GM19438 (cell line): ENCODE results near the gene RASAL1.

Experiments used
- ATAC-seq: cut with Tn5 transposase; IDR thresholded peaks from one replicate; pipeline ENCODE4 v1.9.1; 2021; ENCODE audit warnings: low read depth; ENCODE audit not compliant: unreplicated experiment

The RASAL1 gene

GRCh38 chr12:113077859-113078255 lies 57.7 kb downstream of the RASAL1 start:
- ATAC-seq = no peak

DNA sequence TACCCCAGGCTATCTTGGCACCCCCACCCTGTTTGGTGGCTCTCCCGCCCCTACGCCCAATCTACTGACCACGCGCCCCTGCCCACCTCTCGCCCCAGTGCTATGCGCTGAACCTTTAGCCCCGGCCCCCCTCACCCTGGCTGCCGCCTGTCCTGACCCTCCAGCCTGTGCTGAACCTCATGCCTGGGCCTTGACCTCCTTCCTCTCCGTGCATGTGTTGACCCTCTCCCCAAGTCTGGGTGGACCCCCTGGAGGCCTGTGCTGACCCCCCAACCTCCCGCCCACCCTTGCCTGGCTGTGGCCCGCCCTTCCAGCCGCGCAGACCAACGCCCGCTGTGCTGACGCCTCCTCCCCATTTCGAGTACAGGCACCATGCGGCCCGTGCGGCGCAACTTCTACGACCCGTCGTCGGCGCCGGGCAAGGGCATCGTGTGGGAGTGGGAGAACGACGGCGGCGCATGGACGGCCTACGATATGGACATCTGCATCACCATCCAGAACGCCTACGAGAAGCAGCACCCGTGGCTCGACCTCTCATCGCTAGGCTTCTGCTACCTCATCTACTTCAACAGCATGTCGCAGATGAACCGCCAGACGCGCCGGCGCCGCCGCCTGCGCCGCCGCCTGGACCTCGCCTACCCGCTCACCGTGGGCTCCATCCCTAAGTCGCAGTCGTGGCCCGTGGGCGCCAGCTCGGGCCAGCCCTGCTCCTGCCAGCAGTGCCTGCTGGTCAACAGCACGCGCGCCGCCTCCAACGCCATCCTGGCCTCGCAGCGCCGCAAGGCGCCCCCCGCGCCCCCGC lies 58.3 kb downstream of the RASAL1 start:
- ATAC-seq = no peak

GRCh38 chr12:113075137-113075683 lies 60.4 kb downstream of the RASAL1 start:
- peak; percentile 94 for ATAC-seq

GRCh38 chr12:113073586-113073985 lies 62.0 kb downstream of the RASAL1 start:
- ATAC-seq = no peak

- no peak for ATAC-seq
Observed at GRCh38 chr12:113072136-113072535, 63.4 kb downstream of the RASAL1 start.

DNA sequence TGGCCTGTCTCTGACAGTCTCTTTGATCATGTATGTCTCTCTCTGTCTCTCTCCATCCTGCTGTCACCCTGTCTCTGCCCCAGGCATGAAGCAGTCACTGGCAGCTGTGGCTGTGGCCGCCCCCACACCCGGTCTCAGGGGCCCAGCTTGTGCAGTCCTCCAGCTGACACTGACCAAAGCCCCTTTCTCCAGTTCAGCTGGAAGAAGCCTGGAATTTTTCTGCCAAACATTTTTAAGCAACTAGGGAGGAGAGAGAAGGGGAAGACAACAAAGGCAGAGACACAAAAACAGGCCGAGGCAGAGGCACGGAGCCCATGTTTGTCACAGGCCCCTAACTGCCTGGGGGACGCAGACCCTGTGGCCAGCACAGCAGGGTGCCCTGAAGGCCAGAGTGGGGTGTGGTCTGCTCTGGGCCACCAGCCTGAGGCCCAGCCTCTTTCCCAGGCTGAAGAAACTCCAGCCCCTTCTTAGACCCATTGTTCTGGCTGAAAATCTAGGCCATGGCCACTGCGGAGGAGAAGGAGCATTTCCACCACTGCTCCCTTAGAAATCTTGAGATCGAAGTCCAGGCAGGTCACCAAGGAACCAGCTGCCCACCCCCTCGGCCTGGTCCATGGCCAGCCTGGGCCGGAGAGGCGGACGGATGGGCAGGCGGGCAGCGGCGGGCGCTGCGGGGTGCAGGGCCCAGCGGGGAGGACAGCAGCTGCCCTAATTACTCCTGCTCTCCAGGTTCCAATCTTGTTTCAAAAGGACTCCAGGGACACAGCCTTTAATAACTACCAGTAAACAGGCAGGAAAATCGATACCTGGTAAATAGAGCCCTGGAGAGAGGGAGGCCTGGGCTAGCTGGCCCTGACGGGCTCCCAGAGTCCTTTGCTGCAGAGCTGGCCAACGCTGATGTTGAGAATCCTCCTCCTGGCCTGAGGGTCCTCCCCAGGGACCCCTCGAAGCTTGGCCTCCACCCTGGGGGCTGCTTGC lies 64.1 kb downstream of the RASAL1 start:
- no peak for ATAC-seq

- ATAC-seq = no peak
Observed at GRCh38 chr12:113070117-113070906, 65.2 kb downstream of the RASAL1 start.

DNA sequence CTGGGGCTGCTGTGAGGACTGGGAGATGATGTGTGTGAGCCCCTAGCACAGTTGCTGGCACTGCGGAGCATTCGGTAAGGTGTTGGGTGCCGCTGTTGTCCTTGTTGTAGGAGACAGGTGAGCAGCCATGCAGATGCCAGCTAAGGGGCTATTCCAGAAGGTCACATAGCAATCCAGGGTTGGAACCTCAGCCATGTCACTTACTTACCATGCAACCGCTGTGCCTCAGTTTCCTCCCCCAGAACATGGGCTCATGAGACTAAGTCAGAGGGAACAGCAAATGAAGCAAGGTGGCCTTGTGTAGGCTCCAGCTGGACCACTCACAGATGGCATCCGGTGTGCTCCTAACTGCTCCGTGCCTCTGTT lies 65.8 kb downstream of the RASAL1 start:
- no peak for ATAC-seq

GRCh38 chr12:113069149-113069548 lies 66.4 kb downstream of the RASAL1 start:
- no peak for ATAC-seq

GRCh38 chr12:113067987-113068935 lies 67.3 kb downstream of the RASAL1 start:
- no peak for ATAC-seq

- ATAC-seq = no peak
Observed at GRCh38 chr12:113066813-113067400, 68.7 kb downstream of the RASAL1 start.

GRCh38 chr12:113065126-113066007 lies 70.2 kb downstream of the RASAL1 start:
- ATAC-seq = no peak

DNA sequence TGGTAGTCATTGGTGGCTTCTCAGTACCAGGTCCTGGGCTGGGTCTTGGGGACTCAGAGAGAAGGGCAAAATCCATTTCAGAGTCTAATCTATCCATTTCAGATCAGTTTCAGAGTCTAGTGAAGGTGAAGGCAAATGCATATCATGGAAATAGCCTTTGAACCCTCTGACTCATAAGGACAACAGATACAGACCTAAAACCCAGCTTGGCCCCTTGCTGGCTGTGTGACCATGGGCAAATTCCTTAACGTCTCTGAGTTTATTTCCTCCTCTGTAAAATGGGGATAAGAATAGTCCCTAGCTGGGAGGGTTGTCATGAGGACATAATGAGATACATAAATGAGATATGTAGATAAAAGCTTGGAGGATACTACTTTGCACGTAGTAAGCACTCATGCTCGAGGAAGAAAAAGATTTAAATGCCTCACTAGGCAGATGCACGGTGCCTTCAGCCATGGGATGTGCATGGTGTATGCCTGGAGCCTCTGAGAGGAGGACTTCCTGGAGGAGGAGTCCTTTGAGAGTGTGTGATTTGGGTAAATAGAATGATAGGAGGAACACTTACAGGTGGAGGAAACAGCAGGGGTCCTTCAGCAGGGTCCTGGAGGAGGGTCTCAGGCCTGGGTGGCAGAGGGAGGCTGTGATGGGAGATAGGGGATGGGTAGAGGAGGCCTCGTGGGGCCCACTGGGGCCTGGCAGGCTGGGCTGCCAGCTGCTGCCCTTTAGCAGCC lies 71.0 kb downstream of the RASAL1 start:
- no peak for ATAC-seq

DNA sequence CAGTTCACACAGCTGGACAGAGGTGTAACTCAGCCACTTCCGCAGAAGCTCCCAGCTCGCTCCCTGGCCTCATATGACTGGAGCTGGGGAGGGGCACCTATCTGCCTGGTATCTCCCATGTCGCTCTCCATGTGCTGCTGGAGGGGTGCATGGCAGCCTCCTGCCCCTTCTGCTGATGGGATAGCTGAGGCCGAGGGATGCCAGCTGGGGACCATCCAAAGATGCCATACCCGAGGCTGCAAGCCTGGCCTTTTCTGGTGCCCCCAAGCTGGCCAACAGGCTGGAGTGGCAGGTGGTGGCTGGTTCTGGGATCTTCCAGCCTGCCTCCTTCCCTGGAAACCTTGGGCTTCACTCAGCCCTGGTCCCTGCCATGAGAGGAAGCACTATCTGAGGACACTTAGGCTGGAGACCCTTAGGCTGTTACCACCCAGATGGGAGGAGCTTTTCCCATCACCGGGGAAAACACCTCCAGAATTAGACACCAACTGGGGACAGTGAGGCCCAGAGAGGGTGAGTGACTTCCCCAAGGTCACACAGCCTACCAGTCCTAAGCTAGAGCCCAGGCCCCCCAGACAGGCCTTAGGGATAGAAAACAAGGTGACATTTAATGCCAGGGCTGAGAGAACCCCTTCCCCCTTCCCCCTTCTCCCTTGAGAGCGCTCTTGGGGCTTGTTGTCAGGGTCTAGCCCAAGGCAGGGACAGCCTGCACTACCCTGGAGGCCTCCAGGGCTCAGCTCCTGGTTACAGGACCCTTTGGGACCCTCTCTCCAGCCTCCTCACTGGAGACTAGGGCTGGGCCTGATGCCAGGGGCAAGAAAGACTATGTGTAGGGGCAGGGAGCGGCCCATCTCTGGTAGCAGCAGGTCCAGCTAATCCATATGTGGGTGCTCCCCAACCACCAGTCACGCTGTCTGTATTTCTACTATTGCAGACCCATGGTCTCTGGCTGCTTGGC lies 71.9 kb downstream of the RASAL1 start:
- no peak for ATAC-seq

DNA sequence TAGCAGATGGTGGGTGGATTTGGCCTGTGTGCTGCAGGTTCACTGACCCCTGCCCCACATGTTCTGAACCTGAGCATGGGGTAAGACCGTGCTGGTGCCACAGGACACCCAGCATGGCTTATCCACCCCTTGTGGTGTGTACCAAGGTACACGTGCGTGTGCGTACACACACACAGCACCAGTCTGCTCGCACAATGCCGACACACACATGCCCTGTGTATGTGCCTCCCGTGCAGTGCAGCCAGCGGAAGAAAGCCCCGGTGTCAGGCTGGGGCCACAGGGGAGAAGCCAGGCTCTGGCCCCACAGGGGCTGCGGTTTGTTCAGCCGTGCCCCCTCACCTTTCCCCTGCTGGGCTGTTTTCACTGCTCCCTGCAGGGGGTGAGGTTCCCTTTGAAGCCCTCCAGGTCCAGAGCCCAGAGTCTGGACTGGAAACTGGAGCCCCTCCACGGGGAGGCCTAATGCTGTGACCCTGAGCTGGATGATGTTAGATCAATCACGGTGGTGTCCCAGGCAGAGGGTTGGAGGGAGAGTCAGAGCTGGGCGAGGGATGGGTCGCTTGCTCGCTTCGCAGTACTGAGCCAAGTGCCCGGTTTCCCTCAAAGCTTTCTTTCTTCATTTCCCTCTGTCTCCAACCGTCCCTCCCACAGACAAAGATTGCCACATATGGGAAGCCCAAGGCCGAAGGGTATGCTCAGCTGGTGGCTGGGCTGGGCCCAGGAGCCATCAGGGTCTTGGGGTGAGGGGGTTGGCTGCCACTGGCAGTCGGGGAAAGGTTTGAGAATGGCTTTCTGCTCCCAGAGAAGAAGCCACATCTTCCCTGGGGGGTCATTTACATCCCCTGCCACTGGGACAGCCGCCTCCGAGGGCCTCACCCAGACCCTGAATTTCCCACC lies 72.8 kb downstream of the RASAL1 start:
- no peak for ATAC-seq
